ENCODE data around the gene CYP19A1. TPM values are rescaled to one million over a fixed set of nuclear protein-coding genes. Genes with fewer than 3 reads are reported as not detected.

Gene CYP19A1
- 0.49 TPM for total RNA-seq

DNA sequence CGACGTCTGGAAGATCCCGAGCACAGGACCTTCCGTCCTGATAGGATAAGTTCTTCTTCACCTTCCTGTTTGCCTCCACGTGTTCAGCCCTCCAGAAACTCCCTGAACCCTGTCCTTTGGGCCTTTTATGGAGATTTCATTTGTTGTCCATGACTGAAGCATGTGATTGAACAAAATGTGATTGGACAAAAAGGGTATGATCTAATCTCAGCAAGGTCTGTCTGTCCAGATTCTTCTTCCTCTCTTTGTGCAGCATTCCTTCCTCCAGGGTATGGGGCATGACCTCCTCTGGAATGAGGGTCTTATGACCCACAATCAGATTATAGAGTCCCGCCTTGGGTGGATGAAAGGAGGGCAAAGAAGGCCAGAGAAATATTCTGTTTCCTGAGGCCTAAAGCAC, at the start of gene CYP19A1:
Gene CYP19A1 (minus strand): TSS at position 101 of the 400 bp plus-strand sequence. CDS start 95,684 bp downstream, outside the sequence.
- DNase-seq, result no peak

DNA sequence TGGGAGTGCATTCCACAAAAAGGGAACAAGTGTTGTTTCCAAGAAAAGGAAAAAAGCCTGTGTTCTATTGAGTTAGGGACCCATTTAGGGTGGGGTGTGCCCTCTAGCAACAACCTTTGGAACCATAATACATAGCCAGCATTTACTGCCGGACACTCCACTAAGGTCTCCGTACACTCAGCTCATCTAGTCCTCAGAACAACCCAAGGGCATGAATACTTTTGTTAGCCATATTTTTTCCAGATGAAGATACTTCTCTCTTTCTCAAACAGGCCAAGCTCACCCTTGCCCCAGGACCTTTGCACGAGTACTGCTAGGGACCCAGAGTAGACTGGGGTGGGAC, 49.3 kb upstream of the CYP19A1 start:
- DNase-seq, result no peak

GRCh38 chr15:51386960-51387698, 48.7 kb upstream of the CYP19A1 start:
- no peak for DNase-seq

DNA sequence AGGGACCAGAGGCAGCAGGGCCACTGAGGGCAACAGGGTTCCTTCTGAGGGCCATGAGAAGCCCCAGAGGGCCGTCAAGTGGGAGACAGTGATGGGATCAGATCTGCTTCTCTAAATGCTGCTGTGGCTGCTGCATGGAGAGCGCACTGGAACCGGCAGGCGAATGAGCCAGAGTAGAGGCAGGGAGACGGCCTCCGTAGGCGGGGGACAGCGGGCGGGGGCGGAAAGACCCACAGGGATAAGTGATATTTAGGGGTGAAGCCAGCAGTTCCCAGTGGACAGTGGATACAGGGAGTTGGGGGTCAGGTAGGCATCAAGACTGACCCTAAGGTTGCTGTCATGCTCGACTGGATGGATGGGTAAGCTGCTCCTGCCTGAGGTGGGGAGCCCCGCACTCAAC, 48.1 kb upstream of the CYP19A1 start:
- no peak for DNase-seq

DNA sequence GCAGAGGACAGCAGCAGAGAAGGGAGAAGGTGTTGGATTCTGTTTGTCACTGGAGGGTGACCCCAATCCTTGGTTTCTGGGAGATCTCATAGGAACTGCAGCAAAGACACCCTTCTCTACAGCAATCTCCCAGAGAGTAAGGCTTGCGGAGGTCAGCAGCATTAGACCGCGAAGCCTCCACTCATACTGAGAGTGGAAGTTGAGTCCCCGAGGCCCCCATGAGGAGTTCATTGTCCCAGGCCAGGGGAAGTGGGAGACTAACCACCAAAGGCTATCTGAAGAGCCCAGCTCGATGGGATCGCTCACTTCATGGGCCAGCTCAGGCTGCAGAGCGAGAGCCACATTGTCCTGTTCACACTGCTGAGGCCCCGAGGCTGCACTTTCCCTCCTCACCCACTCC, 47.6 kb upstream of the CYP19A1 start:
- DNase-seq, result no peak

DNA sequence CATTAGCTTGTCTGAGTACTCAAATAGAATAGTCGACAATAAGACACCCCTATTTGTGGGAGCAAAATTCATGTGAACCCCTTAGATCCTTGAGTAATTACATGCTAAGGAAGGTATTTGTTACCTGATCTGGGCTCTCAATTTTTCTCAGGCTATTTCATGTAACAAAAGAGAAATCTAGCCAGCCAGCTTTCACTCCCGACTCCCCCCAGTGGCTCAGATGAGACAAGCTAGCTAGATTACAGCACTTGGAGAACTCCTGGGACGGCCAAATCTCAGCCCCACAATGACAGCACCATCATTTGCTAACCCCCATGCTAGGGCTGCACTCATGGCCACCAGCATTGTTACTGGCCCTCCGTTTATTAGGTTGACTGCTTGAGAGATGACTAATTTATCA, 44.4 kb upstream of the CYP19A1 start:
- DNase-seq, result no peak

DNA sequence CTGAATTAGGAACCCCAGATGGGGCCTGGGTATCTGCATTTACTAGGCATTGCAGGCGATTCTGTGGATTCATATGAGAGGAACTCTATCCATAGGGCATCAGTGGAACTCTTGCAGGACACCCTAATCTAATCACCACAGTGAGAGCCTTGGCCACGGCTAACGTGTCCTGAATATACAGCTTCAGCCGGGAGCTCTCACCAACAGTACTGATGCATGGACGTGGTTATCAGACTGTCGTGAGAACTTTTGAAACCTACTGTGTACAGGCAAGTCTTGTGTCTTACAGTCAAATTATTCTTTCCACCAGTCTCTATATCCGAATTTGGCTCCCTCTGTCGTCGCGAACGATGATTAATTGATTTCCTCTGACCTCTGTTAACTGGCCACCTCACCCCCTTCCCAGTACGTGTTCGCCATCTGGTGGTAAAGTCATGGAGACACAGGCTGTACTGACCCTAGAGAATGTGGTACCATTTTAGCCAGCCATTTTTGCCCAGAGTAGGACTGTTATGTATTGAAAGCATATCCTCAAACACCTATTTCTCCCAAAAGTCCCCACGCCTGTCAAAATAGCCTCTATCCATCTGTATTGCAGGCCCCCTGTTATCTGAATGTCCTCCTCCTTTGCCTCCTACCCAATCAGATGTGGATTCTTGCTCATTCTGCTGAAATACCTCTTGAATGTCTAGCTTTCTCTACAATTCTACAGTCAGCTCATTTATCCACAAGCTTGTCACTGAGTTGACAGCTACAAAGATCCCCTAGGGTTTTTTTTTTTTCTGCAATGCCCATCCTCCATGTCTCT, 42.8 kb upstream of the CYP19A1 start:
- peak; percentile 63 for DNase-seq

DNA sequence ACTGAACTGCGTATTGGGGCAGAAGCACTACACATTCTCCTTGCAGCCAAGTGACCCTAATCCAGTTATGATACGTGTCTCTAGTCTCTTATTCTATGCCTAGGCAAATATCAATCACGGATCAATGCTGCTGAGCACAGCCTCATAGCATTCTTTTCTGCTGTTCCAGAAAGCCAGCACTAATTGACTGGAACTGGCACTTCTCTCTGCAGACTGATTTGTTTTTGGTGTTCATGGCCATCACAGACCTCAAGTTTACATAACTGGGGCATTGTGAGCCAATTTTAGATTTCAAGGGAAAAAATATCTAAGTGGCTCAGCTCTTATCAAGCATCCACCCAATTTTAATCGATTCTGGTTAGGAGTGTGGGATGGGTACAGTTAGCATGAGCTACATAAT, 41.0 kb upstream of the CYP19A1 start:
- DNase-seq, result no peak

- no peak for DNase-seq
These were observed 40.0 kb upstream of the CYP19A1 start for GRCh38 chr15:51378406-51378805.

- peak; percentile 43 for DNase-seq
These were observed 38.8 kb upstream of the CYP19A1 start for GRCh38 chr15:51377038-51377786.

DNA sequence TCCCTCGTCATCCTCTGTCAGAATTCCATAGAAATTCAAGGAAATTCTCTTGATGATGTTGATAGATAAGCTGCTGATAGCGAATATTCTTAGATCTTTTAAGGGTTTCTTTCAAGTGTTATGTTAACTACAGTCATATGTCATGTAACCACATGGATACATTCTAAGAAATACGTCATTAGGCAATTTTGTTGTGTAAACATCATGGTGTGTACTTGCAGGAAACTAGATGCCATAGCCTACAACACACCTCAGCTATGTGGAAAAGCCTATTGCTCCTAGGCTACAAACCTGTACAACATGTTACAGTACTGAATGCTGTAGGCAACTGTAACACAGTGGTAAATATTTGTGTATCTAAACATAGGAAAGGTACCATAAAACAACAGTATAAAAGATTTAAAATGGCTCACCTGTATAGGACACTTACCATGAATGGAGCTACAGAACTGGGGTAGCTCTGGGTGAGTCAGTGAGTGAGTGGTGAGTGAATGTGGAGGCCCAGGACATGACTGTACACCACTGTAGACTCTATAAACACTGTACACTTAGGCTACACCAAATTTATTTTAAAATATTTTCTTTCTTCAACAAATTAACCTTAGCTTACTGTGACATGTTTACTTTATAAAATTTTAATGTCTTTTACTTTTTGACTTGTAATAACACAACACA, 37.7 kb upstream of the CYP19A1 start:
- DNase-seq, result no peak

- DNase-seq, result no peak
These were observed 35.7 kb upstream of the CYP19A1 start for GRCh38 chr15:51374131-51374530.

DNA sequence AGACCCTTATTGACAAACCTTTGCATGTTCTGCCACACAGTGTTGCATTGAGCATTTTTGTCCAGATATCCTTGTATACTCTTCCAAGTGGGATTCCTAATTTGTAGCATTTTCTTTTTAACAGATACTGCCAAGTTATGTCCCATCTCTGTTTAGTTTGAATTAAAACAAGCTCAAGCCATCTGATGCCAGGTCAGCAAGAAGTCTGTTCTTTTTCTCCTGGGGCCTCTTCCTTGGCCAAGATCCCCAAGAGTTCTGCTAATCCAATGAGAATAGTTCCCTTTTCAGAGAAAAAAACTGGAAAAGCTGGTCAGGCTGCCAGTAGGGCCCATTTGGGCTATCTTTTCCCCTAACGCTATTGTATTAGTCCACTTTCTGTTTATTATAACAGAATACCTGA, 32.9 kb upstream of the CYP19A1 start:
- DNase-seq, result no peak

DNA sequence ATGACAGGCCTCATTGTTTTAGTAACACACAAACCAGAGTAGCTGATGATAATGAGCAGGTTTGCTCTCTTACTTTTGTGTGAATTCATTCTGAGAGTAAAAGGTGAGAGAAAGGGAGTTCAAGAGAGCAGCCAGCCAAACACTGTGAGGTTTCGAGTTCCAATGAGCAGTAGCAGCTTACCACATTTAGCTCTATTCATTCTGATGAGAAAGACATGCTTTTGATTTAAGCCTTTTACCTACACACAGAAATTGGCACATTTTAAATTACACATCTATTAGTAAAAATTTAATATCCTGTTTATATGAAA, 31.0 kb upstream of the CYP19A1 start:
- DNase-seq, result no peak

DNA sequence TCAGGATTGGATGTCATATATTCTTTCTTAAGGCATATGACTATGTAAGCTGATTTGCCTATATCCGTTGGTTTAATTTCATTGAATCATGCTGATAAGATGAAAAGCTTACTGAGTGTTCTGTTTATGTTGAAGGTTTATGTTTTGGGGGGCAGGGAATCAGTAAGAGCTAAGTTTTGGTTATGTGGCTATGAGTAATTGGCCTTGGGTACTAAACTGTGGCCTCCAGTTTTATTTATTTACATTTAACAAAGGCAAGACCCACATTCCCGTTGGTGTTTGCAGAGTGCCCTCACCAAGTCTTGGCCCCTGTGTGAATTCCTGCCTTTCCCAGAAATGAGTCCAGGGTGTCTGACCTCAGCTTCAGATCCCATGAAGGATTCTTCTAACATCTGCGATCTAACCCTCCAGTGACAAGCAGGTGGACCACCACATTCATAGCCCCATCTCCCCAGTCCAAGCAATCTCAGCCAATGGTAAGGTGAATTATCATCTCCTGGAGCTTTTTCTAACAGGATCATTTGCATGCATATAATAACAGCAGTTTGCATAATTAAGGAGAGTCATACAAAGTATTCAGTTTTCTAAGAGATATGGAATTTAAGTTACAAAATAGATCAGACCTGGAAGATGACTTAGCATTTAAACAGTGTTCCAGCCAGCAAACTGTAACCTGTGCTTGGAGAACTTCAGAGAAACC, 30.5 kb upstream of the CYP19A1 start:
- DNase-seq, result no peak

DNA sequence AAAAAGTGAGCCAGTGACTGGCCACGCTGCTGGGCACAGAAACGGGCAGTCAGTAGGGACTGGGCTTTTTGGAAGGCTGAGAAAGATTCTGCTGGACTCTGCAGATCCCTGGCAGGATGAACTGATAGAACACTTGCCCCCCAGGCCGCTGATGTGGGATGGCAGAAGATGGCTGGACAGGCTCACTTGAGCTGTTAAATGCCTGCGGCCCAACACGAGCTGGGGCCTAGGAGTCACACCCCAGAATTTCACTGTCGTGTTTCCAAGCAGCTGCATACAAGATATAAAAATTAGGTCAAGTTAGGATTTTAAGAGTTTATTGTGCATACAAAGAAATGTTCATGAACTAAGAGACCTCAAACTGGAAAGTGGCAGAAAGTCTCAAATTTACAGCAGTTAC, 29.9 kb upstream of the CYP19A1 start:
- no peak for DNase-seq

DNA sequence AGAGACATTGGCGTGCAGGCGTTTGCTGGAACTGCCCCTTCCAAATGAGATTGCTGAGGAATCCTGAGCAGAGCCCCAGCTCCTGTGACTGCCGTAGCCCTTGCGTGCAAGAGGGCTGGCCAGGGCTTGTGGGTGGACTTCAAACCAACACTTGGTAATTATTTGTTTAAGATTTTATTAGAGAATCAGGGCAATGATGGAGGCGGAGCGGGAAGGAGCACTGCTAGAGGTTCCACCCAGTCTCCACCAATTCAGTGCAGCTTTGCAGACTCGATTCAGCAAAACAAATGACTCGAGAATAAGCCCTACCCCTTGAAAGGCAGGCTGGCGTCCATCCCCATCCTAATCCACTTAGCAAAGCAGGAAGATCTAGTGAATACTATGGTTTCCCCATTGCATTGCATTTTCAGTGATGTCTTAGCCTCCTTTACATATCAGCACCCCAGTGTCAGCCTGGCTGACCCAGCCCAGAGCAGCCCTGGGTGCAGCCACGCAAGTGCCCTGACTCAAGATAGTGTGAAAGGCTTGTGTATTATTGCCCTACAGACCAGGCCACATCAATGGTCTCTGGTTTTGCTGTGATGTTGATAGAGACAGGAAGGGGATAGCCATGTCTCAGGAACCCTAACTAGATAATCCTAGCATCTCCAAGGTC, 29.1 kb upstream of the CYP19A1 start:
- no peak for DNase-seq

GRCh38 chr15:51366920-51367319, 28.5 kb upstream of the CYP19A1 start:
- DNase-seq, result no peak

DNA sequence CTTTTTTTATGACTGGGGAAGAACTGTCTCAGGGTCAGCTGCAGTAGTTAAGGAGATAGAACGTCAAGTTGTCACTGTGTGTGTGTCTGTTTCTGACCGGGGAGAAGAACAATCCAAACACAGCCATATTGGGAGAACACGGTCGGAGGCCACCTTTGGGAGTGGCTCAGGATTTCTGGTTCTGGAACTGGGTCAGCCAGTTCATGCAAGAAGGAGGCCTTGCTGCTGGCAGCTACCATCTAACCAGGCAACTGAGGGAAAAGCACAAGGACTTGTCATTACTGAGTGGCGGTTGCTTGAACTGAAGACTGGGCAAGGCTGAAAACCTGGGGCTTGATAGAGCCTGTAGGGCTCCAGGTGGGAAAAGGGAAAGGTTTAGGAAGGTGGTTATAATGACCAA, 27.7 kb upstream of the CYP19A1 start:
- DNase-seq, result no peak

DNA sequence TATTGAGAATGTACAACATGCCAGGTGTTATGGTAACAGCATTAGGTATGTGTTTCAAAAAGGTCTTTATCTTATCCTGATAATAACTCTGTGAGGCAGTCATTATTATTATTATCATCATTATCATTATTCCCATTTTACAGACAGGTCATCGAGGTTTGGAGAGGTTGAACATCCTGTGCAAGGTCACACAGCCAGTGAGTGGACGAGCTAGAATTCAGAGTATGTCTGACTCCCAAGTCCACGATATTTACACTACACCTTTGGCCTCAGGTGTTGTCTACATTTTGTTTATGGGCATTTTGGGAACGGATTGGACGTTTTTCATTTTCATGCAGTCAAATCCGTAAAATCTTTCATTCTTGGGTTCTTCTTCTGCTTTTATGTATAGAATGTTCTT, 27.0 kb upstream of the CYP19A1 start:
- no peak for DNase-seq

DNA sequence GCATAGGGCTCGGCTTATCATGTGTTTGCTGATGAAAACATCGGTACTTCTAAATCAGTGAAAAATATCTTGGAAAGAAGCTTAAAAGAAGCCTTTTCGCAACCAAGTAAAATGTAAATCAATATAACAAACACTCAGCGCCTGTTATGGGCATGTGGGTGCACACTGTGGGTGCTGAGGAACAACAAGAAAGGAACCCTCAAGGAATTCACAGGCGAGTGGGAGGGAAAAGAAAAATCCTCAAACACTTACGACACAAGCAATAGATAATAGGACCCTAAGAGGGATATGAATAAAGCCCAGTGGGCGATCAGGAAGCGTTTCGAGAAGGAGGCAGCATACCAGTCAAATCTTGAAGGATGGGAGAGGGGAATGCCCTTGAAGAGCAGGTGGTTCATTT, 25.0 kb upstream of the CYP19A1 start:
- no peak for DNase-seq

DNA sequence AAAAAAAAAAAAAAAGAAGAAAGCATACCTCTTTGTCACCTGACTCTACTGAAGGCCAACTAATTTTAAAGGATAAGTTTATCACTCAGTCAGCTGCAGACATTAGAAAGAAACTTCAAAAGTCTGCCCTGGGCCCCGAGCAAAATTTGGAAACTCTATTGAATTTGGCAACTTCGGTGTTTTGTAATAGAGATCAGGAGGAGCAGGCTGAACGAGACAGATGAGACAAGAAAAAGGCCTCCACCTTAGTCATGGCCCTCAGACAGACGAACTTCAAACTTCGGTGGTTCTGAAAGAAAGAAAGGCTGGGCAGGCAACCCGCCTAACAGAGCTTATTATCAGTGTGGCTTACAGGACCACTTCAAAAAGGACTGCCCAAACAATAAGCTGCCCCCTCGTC, 21.6 kb upstream of the CYP19A1 start:
- no peak for DNase-seq

All from skin of body (tissue), 2 donors.